ENCODE measurements around the gene LY6G5C.

LY6G5C gene

GRCh38 chr6:31645325-31645724 is 35.5 kb downstream of the LY6G5C start:
- no peak for DNase-seq (ENCODE audit: low read depth)
- TF ChIP-seq CTCF (IDR thresholded peaks at IDR 0.05; ENCODE audit: low read depth, low read length, missing control alignments): no peak

GRCh38 chr6:31643818-31644454 is 36.9 kb downstream of the LY6G5C start:
- TF ChIP-seq CTCF (IDR thresholded peaks at IDR 0.05; ENCODE audit: low read depth, low read length, missing control alignments): no peak
- H3K4me3 ChIP-seq (ENCODE audit: low read depth, low read length): no peak overlapping the region
- no peak for DNase-seq (ENCODE audit: low read depth)

More at GRCh38 chr6:31645325-31645724, 35.5 kb downstream of the LY6G5C start:
- no peak overlapping the region for H3K4me3 ChIP-seq (ENCODE audit: low read depth, low read length)

- TF ChIP-seq CTCF (IDR thresholded peaks at IDR 0.05; ENCODE audit: low read depth, low read length, missing control alignments): no peak
- no peak overlapping the region for H3K4me3 ChIP-seq (ENCODE audit: low read depth, low read length)
- DNase-seq (ENCODE audit: low read depth): no peak
Observed at GRCh38 chr6:31642798-31643570, 37.9 kb downstream of the LY6G5C start.

GRCh38 chr6:31641370-31641769 is 39.5 kb downstream of the LY6G5C start:
- DNase-seq (ENCODE audit: low read depth): no peak
- H3K4me3 ChIP-seq (ENCODE audit: low read depth, low read length): no peak overlapping the region
- TF ChIP-seq CTCF (IDR thresholded peaks at IDR 0.05; ENCODE audit: low read depth, low read length, missing control alignments): no peak

- DNase-seq (ENCODE audit: low read depth): no peak
- no peak overlapping the region for H3K4me3 ChIP-seq (ENCODE audit: low read depth, low read length)
- no peak for TF ChIP-seq CTCF (IDR thresholded peaks at IDR 0.05; ENCODE audit: low read depth, low read length, missing control alignments)
Observed at GRCh38 chr6:31640612-31641011, 40.3 kb downstream of the LY6G5C start.

GRCh38 chr6:31639449-31639861 is 41.4 kb downstream of the LY6G5C start:
- no peak overlapping the region for H3K4me3 ChIP-seq (ENCODE audit: low read depth, low read length)
- TF ChIP-seq CTCF (IDR thresholded peaks at IDR 0.05; ENCODE audit: low read depth, low read length, missing control alignments): no peak
- DNase-seq (ENCODE audit: low read depth): no peak
